SU-DHL-6 (cell line): Measurements from ENCODE around the gene NHLRC2.

Experiments
- H2AFZ ChIP-seq: fragments of 200-600 bp; sonication (generic); 2 replicates; pipeline ENCODE4 v1.6.1; 2014; ENCODE audit warnings: low read depth, mild to moderate bottlenecking, moderate library complexity, mixed read lengths, antibody characterized with exemption, low read length; ENCODE audit not compliant: severe bottlenecking
- H3F3A ChIP-seq: fragments of 200-600 bp; shearing (Covaris generic); 2 replicates; pipeline ENCODE4 v1.6.0; 2016; ENCODE audit warnings: antibody characterized with exemption, mild to moderate bottlenecking; ENCODE audit not compliant: insufficient read depth
- H3K27ac ChIP-seq: fragments of 200-600 bp; sonication (generic); 2 replicates; pipeline ENCODE4 v1.5.1; 2016; ENCODE audit warnings: low read depth, mild to moderate bottlenecking, low read length, moderate library complexity, mixed read lengths
- H3K27me3 ChIP-seq: fragments of 200-600 bp; sonication (generic), shearing (Covaris generic); 2 replicates; pipeline ENCODE4 v1.6.0; 2014; ENCODE audit warnings: mild to moderate bottlenecking, low read length
- H3K36me3 ChIP-seq: fragments of 200-600 bp; sonication (generic); 2 replicates; pipeline ENCODE4 v1.6.1; 2014; ENCODE audit warnings: mild to moderate bottlenecking, low read length, mixed read lengths
- H3K4me2 ChIP-seq: fragments of 300-600, 200-600 bp; shearing (Covaris generic), sonication (generic); 2 replicates; pipeline ENCODE4 v1.6.0; 2014; ENCODE audit warnings: low read length, low read depth, mild to moderate bottlenecking; ENCODE audit not compliant: poor library complexity, severe bottlenecking
- H3K4me3 ChIP-seq: fragments of 200-600 bp; sonication (generic); 2 replicates; pipeline ENCODE4 v1.5.1; 2014; ENCODE audit warnings: antibody characterized with exemption, low read length, mild to moderate bottlenecking, mixed read lengths; ENCODE audit not compliant: insufficient read depth, poor library complexity, severe bottlenecking
- H3K79me2 ChIP-seq: fragments of 200-600 bp; sonication (generic); 2 replicates; pipeline ENCODE4 v1.6.1; 2014; ENCODE audit warnings: mild to moderate bottlenecking, low read length, moderate library complexity; ENCODE audit not compliant: insufficient read depth
- H3K9ac ChIP-seq: fragments of 200-600 bp; sonication (generic); 2 replicates; pipeline ENCODE4 v1.7.0; 2014; ENCODE audit warnings: mild to moderate bottlenecking, low read length
- H3K9me2 ChIP-seq: fragments of 200-600 bp; sonication (generic); replicated peaks from 2 replicates; pipeline ENCODE4 v1.6.1; 2014; ENCODE audit warnings: low read length; ENCODE audit not compliant: insufficient read depth
- H3K9me3 ChIP-seq: fragments of 200-600 bp; sonication (generic); 2 replicates; pipeline ENCODE4 v1.6.1; 2014; ENCODE audit warnings: low read length, mixed read lengths; ENCODE audit not compliant: insufficient read depth
- H4K20me1 ChIP-seq: fragments of 200-600 bp; sonication (generic); 2 replicates; pipeline ENCODE4 v1.6.1; 2014; ENCODE audit warnings: low read depth, mild to moderate bottlenecking, antibody characterized with exemption, low read length, moderate library complexity, mixed read lengths
- CTCF ChIP-seq: fragments of 200-600 bp; sonication (generic); IDR thresholded peaks from one replicate; pipeline ENCODE4 v1.5.1; 2017; ENCODE audit warnings: antibody characterized with exemption, mild to moderate bottlenecking, low read length, moderate library complexity; ENCODE audit not compliant: insufficient read depth, poor library complexity, severe bottlenecking
- EZH2phosphoT487 ChIP-seq: fragments of 200-600 bp; sonication (generic), shearing (Covaris generic); conservative IDR thresholded peaks from 2 replicates; pipeline ENCODE4 v1.6.1; 2018; ENCODE audit warnings: mild to moderate bottlenecking, antibody characterized with exemption, low read length, moderate library complexity, mixed read lengths

The NHLRC2 gene

GRCh38 chr10:113897693-113898618, 43.5 kb downstream of the NHLRC2 start:
- H3K9me3 ChIP-seq, result no peaks in the 10 kb centered on the region
- no peaks in the 10 kb centered on the region for H3K27me3 ChIP-seq
- H3K79me2 ChIP-seq, result no peaks in the 10 kb centered on the region
- H3K4me2 ChIP-seq, result no peak overlapping the region
- TF ChIP-seq CTCF (no peak), EZH2phosphoT487 (no peak)
- H3F3A ChIP-seq, result no peaks in the 10 kb centered on the region
- H3K27ac ChIP-seq, result no peak overlapping the region
- H3K4me3 ChIP-seq, result no peak overlapping the region
- no peaks in the 10 kb centered on the region for H3K9me2 ChIP-seq
- no peaks in the 10 kb centered on the region for H4K20me1 ChIP-seq
- no peak overlapping the region for H2AFZ ChIP-seq
- no peak overlapping the region for H3K9ac ChIP-seq
- H3K36me3 ChIP-seq, result peaks cover 7% of the 10 kb centered on the region; the same call in 1 of the 2 replicates

GRCh38 chr10:113899952-113900598, 45.6 kb downstream of the NHLRC2 start:
- H2AFZ ChIP-seq, result no peak overlapping the region
- no peaks in the 10 kb centered on the region for H3K79me2 ChIP-seq
- no peak overlapping the region for H3K4me3 ChIP-seq
- H3F3A ChIP-seq, result no peaks in the 10 kb centered on the region
- TF ChIP-seq CTCF (no peak), EZH2phosphoT487 (no peak)
- no peak overlapping the region for H3K9ac ChIP-seq
- no peak overlapping the region for H3K4me2 ChIP-seq
- H3K27me3 ChIP-seq, result no peaks in the 10 kb centered on the region
- H4K20me1 ChIP-seq, result no peaks in the 10 kb centered on the region
- peaks cover 23% of the 10 kb centered on the region for H3K36me3 ChIP-seq
- no peaks in the 10 kb centered on the region for H3K9me2 ChIP-seq
- no peak overlapping the region for H3K27ac ChIP-seq
- H3K9me3 ChIP-seq, result no peaks in the 10 kb centered on the region

GRCh38 chr10:113905756-113906155, 51.3 kb downstream of the NHLRC2 start:
- 0 out of 2 replicates have a peak, but pooled peaks cover 3% of the 10 kb centered on the region for H4K20me1 ChIP-seq
- no peak overlapping the region for H3K4me3 ChIP-seq
- no peaks in the 10 kb centered on the region for H3K9me2 ChIP-seq
- H3K27me3 ChIP-seq, result no peaks in the 10 kb centered on the region
- no peak overlapping the region for H3K9ac ChIP-seq
- H3K36me3 ChIP-seq, result peaks cover 55% of the 10 kb centered on the region
- H3K27ac ChIP-seq, result no peak overlapping the region
- no peak overlapping the region for H3K4me2 ChIP-seq
- no peak overlapping the region for H2AFZ ChIP-seq
- H3F3A ChIP-seq, result no peaks in the 10 kb centered on the region
- TF ChIP-seq EZH2phosphoT487 (no peak), CTCF (no peak)
- no peaks in the 10 kb centered on the region for H3K79me2 ChIP-seq
- H3K9me3 ChIP-seq, result no peaks in the 10 kb centered on the region
